IPS-18c (cell line): ENCODE measurements around the gene COX19.

Source experiments
- H3K4me3 ChIP-seq: 2 replicates; pipeline ENCODE4 v1.7.0; 2013; ENCODE audit warnings: low read depth, mild to moderate bottlenecking, low read length, moderate library complexity; ENCODE audit not compliant: insufficient read depth
- H3K9me3 ChIP-seq: one replicate; pipeline ENCODE4 v1.6.1; 2013; ENCODE audit warnings: mild to moderate bottlenecking, low read length, moderate library complexity; ENCODE audit not compliant: control insufficient read depth, insufficient read depth

The COX19 gene

GRCh38 chr7:985915-986741 is 10.8 kb upstream of the COX19 start:
- H3K9me3 ChIP-seq = no peaks in the 10 kb centered on the region
- no peak overlapping the region for H3K4me3 ChIP-seq

GRCh38 chr7:985127-985416 is 9.7 kb upstream of the COX19 start:
- H3K9me3 ChIP-seq = no peaks in the 10 kb centered on the region
- no peak overlapping the region for H3K4me3 ChIP-seq

- Histone ChIP-seq H3K4me3 (no peak overlapping the region), H3K9me3 (no peaks in the 10 kb centered on the region)
These were observed 9.2 kb upstream of the COX19 start for GRCh38 chr7:984361-985126.

DNA sequence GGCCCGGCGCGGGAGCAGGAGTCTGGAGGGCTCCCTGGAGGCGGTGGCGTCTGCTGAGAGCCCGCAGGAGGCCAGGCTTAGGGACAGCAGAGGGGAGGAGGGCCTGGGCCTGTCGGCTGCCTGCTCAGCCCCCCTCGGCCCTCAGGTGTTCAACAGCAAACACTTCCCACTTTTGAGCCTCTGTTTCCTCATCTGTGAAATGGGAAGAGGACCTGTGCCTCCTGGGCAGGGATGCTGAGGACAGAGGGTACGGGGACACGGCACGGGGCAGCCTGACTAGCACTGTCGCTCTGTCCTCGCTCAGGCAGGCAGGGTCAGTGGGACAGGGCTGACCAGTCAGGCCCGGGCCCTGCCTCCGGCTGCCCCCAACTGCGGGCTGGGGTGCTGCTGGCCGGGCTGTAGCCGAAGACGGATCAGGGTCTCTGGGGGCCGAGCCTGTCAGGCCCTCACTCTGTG is 8.3 kb upstream of the COX19 start:
- Histone ChIP-seq H3K4me3 (no peak overlapping the region), H3K9me3 (no peaks in the 10 kb centered on the region)

DNA sequence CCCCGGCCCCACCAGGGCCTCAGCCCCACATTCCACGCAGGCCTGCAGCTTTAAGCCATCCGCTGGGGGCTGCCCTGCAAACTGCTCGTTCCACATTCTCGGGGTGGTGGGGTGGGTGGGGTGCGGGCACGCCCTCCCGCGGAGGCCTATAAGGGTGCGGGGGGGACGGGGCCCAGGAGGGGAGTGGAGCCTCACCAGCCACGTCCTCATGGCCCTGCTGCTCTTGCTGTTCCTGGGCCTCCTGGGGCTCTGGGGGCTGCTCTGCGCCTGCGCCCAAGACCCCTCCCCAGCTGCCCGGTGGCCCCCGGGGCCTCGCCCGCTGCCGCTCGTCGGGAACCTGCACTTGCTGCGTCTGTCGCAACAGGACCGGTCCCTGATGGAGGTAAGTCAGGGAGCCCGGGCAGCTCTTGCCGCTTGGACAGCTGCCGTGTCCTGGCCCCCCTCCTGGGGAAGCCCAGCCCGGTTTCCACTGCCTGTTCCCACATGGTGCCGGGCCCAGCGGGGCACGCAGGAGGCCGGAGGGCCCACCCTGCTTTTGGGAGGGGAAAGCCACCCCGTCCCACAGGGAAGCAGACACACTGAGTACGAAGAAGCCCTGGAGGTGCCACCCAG is 7.8 kb upstream of the COX19 start, which contains the start of gene CYP2W1:
Gene CYP2W1 (plus strand): TSS at position 178 of the 612 bp plus-strand sequence. CDS start 31 bp downstream, at position 209.
- H3K9me3 ChIP-seq = no peaks in the 10 kb centered on the region

DNA sequence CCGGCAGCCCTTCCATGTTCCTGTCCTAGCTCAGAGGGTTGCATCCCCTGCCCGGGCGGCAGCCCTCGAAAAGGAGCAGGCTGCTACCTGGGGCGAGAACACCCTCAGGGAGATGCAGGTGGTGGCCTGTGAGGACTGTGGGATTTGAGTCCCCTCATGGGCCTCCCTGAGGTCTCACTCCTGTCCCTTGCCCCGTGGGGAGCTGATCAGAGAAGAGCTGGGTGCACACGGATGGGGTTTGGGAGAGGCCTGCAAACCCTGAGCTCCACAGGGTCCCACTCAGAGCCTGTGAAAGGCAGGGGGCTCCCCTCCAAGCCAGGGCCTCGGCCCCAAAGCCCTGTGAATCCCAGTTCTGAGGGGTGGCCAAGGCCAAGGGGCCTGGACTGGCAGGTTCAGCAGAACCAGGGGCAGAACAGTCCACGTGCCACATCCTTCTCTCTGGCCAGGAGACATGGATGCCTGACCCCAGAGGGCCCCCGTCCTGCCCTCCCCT is 7.2 kb upstream of the COX19 start:
- Histone ChIP-seq H3K9me3 (no peaks in the 10 kb centered on the region), H3K4me3 (no peak overlapping the region)

More for the DNA sequence above, 7.8 kb upstream of the COX19 start, which contains the start of gene CYP2W1:
- H3K4me3 ChIP-seq = no peak within 1 kb of the TSS

- H3K9me3 ChIP-seq = no peaks in the 10 kb centered on the region
- H3K4me3 ChIP-seq = no peak overlapping the region
These were observed 6.6 kb upstream of the COX19 start for GRCh38 chr7:981793-982510.

DNA sequence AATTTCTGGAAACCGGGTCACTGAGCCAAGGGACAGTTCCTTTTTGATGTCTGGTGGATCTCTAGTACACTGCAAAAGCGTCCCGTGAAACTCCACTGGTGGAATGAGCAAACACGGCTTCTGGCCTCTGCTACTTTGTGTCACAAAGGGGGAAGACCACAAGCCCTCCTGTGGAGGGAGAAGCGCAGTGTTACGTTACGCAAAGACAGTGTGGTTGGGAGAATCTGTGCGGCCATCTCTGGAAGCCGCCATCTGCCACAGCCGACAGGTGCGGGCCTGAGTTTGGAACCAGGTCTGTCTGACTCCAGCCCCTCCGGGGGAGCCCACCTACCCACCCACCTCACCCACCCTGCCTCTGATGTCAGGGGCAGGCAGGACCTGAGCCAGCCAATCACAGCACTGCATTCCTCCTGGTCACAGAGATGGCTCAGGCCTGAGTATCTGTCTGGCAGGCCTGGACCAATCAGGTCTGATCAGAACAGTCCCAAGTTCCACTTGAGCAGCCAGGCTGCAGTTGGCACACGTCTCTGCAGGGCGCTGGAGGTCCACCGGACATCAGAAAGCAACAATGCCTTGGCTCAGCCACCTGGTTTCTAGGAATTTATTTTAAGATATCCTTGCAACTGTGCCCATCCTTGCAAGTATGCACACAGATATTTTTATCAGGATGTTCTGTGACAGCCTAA is 4.7 kb upstream of the COX19 start:
- no peak overlapping the region for H3K4me3 ChIP-seq

GRCh38 chr7:979151-979550 is 3.8 kb upstream of the COX19 start:
- Histone ChIP-seq H3K9me3 (no peaks in the 10 kb centered on the region), H3K4me3 (no peak overlapping the region)

More for the DNA sequence above, 4.7 kb upstream of the COX19 start:
- no peaks in the 10 kb centered on the region for H3K9me3 ChIP-seq

- H3K4me3 ChIP-seq = no peak overlapping the region
- no peaks in the 10 kb centered on the region for H3K9me3 ChIP-seq
These were observed 3.2 kb upstream of the COX19 start for GRCh38 chr7:978416-979091.

GRCh38 chr7:978049-978346 is 2.6 kb upstream of the COX19 start:
- Histone ChIP-seq H3K4me3 (no peak overlapping the region), H3K9me3 (no peaks in the 10 kb centered on the region)

GRCh38 chr7:977326-978048 is 2.1 kb upstream of the COX19 start:
- H3K4me3 ChIP-seq = no peak overlapping the region
- H3K9me3 ChIP-seq = no peaks in the 10 kb centered on the region

DNA sequence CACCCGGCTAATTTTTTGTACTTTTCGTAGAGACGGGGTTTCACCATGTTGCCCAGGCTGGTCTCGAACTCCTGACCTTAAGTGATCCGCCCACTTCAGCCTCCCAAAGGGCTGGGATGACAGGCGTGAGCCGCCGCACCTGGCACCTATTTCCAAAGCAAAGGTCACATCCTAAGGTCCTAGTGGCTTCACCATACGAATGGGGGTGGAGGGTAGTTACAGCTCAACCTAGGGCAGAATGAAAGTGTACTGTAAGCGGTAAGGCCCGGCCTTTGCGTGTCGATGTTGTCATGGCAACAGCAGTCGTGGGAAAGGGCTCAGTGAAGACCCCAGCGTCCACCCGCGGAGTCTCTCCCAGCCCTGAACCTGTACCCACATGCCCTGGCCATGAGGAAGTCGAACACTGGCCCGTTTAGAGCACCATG is 1.6 kb upstream of the COX19 start:
- Histone ChIP-seq H3K4me3 (no peak overlapping the region), H3K9me3 (no peaks in the 10 kb centered on the region)

DNA sequence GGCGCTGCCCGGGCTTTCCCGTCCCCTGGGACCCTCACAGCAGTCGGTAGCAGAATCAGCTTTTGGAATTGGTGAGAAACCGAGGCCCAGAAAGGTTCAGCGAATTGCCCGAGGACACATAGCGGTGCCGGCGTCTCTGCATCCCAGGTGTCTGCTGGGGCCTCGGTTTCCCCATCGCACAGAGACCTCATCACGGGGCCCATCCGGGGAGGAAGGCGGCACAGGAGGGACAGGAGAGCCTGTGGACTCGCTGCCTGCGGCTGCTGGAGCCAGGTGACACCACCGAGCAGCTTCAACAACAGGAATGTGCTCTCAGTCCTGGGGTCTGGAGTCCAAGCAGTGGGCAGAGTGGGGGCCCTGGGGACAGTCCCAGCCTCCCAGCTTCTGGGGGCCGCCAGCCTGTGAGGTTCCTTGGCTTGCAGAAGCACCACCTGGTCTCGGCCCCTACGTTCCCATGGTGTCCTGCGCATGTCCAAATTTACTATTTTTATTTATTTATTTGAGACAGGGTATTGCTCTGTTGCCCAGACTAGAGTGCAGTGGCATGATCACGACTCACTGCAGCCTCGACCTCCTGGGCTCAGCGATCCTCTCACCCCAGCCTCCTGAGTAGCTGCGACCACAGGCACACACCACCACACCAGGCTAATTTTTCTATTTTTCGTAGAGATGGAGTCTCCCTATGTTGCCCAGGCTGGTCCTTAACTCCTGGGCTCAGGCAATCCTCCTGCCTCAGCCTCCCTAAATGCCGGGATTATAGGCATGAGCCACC is 539 bp upstream of the COX19 start:
- Histone ChIP-seq H3K4me3 (peak overlapping the region; percentile 31; the same call in 1 of the 2 replicates), H3K9me3 (no peaks in the 10 kb centered on the region)

GRCh38 chr7:974172-974571 is 1.2 kb downstream of the COX19 start:
- peak overlapping the region; percentile 97; the same call in 1 of the 2 replicates for H3K4me3 ChIP-seq

More at GRCh38 chr7:974172-974571, 1.2 kb downstream of the COX19 start:
- no peaks in the 10 kb centered on the region for H3K9me3 ChIP-seq
